ENCODE measurements around the gene UXS1.
"Not testable (repeated sequence)": the region's sequence is repeated elsewhere in the genome, so short reads cannot be mapped to it uniquely, and the experiment has no call there.

DNA sequence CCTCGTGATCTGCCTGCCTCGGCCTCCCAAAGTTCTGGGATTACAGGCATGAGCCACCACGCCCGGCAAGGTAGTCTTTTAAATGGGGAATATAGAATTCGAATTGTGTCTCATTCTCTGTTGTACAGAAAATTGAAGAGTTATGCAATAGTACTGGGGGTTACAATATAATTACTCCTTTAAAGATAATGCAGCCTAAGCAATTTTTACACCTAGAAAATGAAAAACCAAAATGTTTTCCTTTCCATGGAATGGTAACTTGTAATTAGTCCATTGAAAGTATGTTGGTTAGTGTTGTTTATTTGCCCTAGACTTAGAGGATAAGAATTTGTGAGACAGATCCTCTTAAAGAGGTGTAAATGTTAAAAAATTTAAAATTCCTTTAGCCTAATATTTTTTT is 28.0 kb upstream of the UXS1 start:
- not testable (repeated sequence) for TF ChIP-seq ZNF274 (IDR thresholded peaks at IDR 0.05; ENCODE audit: borderline replicate concordance, low read depth, low read length); PCBP1 (IDR thresholded peaks at IDR 0.05; ENCODE audit: low read depth, low read length, poor library complexity, severe bottlenecking)

Measured in K562 (cell line).